Testis (tissue), 3 donors: ENCODE data around the gene VIM. TPM values are rescaled to one million over a fixed set of nuclear protein-coding genes. Genes with fewer than 3 reads are reported as not detected.

Experiments
- DNase-seq: peaks from one replicate; pipeline ENCODE4 v3.0.0-alpha.2; 2019
- H3K27ac ChIP-seq, 2 donors: fragments of 200-600 bp; sonication (generic); one replicate each; pipeline ENCODE4 v1.5.1; 2019
- H3K27me3 ChIP-seq: fragments of 200-600 bp; sonication (generic); one replicate; pipeline ENCODE4 v1.5.1; 2019
- H3K36me3 ChIP-seq: fragments of 200-600 bp; sonication (generic); one replicate; pipeline ENCODE4 v1.5.1; 2017; ENCODE audit warnings: low read depth; ENCODE audit errors: missing control alignments
- H3K4me1 ChIP-seq: fragments of 200-600 bp; sonication (generic); one replicate; pipeline ENCODE4 v1.5.1; 2019
- H3K4me3 ChIP-seq, 2 donors: fragments of 200-600 bp; sonication (generic); one replicate each; pipeline ENCODE4 v1.5.1; 2017 to 2019
- H3K9me3 ChIP-seq: fragments of 200-600 bp; sonication (generic); one replicate; pipeline ENCODE4 v1.5.1; 2017
- POLR2A ChIP-seq: fragments of 450-650 bp; IDR thresholded peaks from one replicate; pipeline ENCODE4 v1.6.1; 2017; ENCODE audit warnings: antibody characterized with exemption, mild to moderate bottlenecking, moderate library complexity
- WGBS, 2 donors: methylation state at CpG; one replicate each; pipeline ENCODE4 v1.1.5; 2018; 5-methylcytosine and 5-hydroxymethylcytosine counted together
- intact Hi-C: fragments of 100-400 bp; cut with DNase I; formaldehyde crosslinking; loops from one replicate; pipeline ENCODE4 v1.15.1; 2023; ENCODE audit warnings: low total_unique reads
- polyA plus RNA-seq: library from polyadenylated mRNA; stranded (reverse); fragments of 350-450 nt; fragmentation: Illumina TruSeq; extraction: RNeasy Lipid Tissue Mini Kit (QIAGEN cat#74804); gene quantifications from one replicate; pipeline ENCODE4 v1.2.3, GENCODE V29; 2014; ENCODE audit warnings: low read depth, low replicate concordance; ENCODE audit not compliant: insufficient read depth
- total RNA-seq, 2 donors: library from RNA; depleted of rRNA; stranded (reverse); fragments of >200 nt; gene quantifications; one replicate each; pipeline ENCODE4 v1.2.3, GENCODE V29; 2016
- TF ChIP-seq, protein P1 (sequence below), 3 experiments: fragments of 450-650 bp in 2 of 3; fragments of 200-600 bp in 1 of 3; sonication (generic) in 1 of 3; IDR thresholded peaks; one replicate each; pipeline ENCODE4 v1.5.1; 2016 to 2019; ENCODE audit warnings: antibody characterized with exemption in 3 of 3, mild to moderate bottlenecking in 2 of 3, moderate library complexity in 1 of 3

Gene VIM
- total and polyA plus RNA-seq, 3 donors from 2014 or later: 758 to 1,483 (median 938) TPM

DNA sequence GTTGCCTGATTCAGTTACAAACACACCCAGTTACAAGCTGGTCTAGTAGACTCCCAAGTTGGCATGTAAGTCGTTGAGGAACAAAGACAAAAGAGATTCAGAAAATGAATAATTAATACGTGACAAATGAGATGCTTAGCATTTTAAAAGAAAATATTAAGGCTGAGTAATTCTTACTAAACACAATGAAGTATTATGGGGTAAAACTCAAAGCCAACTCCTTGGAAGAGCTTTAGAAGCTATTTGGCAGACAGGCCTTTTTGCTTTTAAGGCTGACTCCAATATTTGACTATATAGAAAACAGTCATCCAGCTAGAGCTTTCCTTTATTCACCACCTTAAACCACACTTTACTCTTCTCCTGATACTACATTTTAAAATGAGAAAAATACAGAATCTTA, 32.0 kb upstream of the VIM start:
- H3K4me3 ChIP-seq: no peak overlapping the region
- no peaks in the 10 kb centered on the region for H3K36me3 ChIP-seq
- TF ChIP-seq POLR2A: no peak
- TF ChIP-seq, protein P1, sequence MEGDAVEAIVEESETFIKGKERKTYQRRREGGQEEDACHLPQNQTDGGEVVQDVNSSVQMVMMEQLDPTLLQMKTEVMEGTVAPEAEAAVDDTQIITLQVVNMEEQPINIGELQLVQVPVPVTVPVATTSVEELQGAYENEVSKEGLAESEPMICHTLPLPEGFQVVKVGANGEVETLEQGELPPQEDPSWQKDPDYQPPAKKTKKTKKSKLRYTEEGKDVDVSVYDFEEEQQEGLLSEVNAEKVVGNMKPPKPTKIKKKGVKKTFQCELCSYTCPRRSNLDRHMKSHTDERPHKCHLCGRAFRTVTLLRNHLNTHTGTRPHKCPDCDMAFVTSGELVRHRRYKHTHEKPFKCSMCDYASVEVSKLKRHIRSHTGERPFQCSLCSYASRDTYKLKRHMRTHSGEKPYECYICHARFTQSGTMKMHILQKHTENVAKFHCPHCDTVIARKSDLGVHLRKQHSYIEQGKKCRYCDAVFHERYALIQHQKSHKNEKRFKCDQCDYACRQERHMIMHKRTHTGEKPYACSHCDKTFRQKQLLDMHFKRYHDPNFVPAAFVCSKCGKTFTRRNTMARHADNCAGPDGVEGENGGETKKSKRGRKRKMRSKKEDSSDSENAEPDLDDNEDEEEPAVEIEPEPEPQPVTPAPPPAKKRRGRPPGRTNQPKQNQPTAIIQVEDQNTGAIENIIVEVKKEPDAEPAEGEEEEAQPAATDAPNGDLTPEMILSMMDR (IDR thresholded peaks at IDR 0.05): no peak
- no peaks in the 10 kb centered on the region for H3K9me3 ChIP-seq
- DNase-seq: no peak
- 64 to 65% methylated on average over 2 of the region's 2 CpGs for WGBS, 2 donors
- H3K27ac ChIP-seq: no peak overlapping the region
- H3K4me1 ChIP-seq: peaks cover 13% of the 10 kb centered on the region
- intact Hi-C loops: no loop called here
- no peaks in the 10 kb centered on the region for H3K27me3 ChIP-seq

DNA sequence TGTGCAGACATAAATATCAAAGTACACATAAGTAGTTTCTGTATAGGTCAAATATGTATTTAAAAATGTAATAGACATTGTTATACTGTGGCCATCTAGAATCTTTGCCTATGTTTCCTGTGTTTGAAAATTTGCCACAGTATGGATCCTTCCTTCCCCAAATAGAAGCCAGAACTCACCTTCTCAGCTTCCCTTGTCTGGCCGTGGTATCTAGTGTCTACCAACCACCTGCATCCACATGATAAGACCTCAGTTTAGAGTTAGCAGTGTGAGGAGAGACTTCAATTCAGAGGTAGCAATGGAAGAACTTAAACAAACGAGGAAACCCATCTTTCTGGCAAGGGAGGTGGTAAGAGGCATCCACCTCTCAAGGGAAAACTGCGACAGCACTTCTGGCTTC, 31.5 kb upstream of the VIM start:
- Histone ChIP-seq H3K4me3 (no peak overlapping the region), H3K4me1 (peaks cover 14% of the 10 kb centered on the region), H3K27me3 (no peaks in the 10 kb centered on the region), H3K36me3 (no peaks in the 10 kb centered on the region), H3K9me3 (no peaks in the 10 kb centered on the region), H3K27ac (no peak overlapping the region)
- WGBS, 2 donors: 61 to 72% methylated on average over 3 of the region's 3 CpGs
- TF ChIP-seq POLR2A: no peak
- TF ChIP-seq, protein P1 (IDR thresholded peaks at IDR 0.05): no peak
- no peak for DNase-seq
- intact Hi-C loops: no loop called here

DNA sequence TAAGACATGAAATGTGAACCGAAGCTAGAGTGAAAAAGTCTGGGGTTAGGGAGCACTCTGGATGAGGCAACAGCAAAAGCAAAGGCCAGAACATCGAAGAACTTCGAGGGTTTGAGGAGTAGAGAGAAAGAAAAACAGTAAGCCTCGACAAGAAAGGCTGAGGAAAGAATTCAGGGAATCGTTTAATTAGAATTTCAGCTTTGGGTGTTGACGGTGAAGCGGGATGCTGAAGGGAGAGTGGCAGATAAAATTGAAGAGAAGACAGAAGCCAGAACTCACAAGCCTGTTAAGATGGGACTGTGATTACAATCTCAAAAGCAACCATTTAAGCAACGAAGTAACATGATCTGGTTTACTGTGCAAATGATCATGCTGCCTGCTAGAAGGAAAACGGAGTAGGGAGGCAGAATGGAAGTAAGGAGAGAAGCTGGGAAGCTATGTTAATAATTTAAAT, 28.7 kb upstream of the VIM start:
- WGBS, 2 donors: 7 to 16% methylated on average over 9 of the region's 9 CpGs
- Histone ChIP-seq H3K9me3 (no peaks in the 10 kb centered on the region), H3K4me3 (no peak overlapping the region), H3K4me1 (peaks cover 21% of the 10 kb centered on the region), H3K27me3 (no peaks in the 10 kb centered on the region), H3K36me3 (no peaks in the 10 kb centered on the region), H3K27ac (peak overlapping the region; percentile 8 to 95)
- no peak for DNase-seq
- intact Hi-C loops: no loop called here
- no peak for TF ChIP-seq POLR2A
- TF ChIP-seq, protein P1 (IDR thresholded peaks at IDR 0.05): no peak

DNA sequence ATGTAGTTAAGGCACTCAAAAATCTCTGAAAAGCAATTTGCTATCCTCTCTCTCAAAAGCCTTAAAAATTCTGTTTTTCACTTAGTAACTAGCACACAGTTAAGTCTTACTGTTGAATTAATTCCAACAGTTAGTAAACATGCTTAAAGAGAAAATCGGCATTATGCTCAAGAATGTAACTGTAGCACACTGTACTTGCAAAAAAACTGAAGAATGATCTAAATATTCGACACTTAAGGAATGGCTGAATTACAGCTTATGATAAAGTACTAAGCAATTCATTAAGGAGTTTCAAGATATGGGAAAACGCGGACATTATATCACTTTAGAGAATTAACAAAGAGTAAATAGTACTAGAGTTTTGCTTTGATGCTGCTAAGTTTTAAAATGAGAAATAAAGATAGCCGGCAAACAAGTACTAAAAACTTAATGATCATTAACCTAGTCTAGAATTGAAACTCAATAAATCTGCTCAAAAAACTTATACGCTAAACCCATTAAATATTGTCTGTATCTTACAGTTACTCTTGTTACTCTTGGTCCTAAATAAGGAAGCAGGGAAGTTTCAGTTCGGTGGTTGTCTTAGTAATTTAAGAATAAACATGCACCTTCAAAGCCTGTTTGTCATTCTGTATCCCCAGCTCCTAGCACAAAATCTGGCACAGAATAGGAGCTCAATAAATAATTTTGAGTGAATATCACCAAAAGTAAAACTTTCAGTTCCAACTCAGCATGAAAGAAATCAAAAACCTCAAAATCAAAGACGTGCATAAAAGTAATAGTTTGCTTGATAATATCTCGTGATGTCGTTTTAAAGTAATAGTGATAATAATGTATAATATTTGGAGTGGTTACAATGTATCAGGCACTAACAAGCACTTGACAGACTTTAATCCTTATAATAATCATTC, 27.8 kb upstream of the VIM start:
- H3K9me3 ChIP-seq: no peaks in the 10 kb centered on the region
- no peak for TF ChIP-seq POLR2A
- TF ChIP-seq, protein P1 (IDR thresholded peaks at IDR 0.05): no peak
- H3K36me3 ChIP-seq: no peaks in the 10 kb centered on the region
- H3K27me3 ChIP-seq: no peaks in the 10 kb centered on the region
- peak overlapping the region; percentile 95 to 96 for H3K27ac ChIP-seq
- peak overlapping the region; percentile 71 to 84 for H3K4me3 ChIP-seq
- 4 to 5% methylated on average over 10 of the region's 10 CpGs for WGBS, 2 donors
- H3K4me1 ChIP-seq: peaks cover 21% of the 10 kb centered on the region
- intact Hi-C loops: no loop called here
- DNase-seq: no peak
